ENCODE results near the gene AAMP. TPM values are rescaled to one million over a fixed set of nuclear protein-coding genes. Genes with fewer than 3 reads are reported as not detected.
"Not testable (repeated sequence)": the region's sequence is repeated elsewhere in the genome, so short reads cannot be mapped to it uniquely, and the experiment has no call there.

AAMP gene, protein sequence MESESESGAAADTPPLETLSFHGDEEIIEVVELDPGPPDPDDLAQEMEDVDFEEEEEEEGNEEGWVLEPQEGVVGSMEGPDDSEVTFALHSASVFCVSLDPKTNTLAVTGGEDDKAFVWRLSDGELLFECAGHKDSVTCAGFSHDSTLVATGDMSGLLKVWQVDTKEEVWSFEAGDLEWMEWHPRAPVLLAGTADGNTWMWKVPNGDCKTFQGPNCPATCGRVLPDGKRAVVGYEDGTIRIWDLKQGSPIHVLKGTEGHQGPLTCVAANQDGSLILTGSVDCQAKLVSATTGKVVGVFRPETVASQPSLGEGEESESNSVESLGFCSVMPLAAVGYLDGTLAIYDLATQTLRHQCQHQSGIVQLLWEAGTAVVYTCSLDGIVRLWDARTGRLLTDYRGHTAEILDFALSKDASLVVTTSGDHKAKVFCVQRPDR
- total RNA-seq (100 to 1,000 TPM in 1 of 2 donors, 10 to 100 TPM in 1; 82.1 to 104 TPM), polyA plus RNA-seq (ENCODE audit: insufficient read length in 2 of 2) (100 to 1,000 TPM; 123 to 128 TPM)
- long read RNA-seq, donor 1, transcript AAMP-202 (10 exons, 1,761 nt): minor isoform, 5 of 292 reads
- long read RNA-seq, donor 1, transcript AAMP-201 (11 exons, 1,886 nt): major isoform, 35 of 292 reads
- long read RNA-seq, donor 1, partial matches to known transcripts: 84 of 292 reads
- long read RNA-seq, donor 1, other reads (novel, unspliced or antisense): 162 of 292 reads
- long read RNA-seq, donor 2, transcript AAMP-201 (11 exons, 1,886 nt): major isoform, 12 of 18 reads
- long read RNA-seq, donor 2, partial matches to known transcripts: 0 of 18 reads
- long read RNA-seq, donor 2, other reads (novel, unspliced or antisense): 0 of 18 reads
- long read RNA-seq, donor 3, transcript AAMP-201 (11 exons, 1,886 nt): major isoform, 17 of 28 reads
- long read RNA-seq, donor 3, partial matches to known transcripts: 0 of 28 reads
- long read RNA-seq, donor 3, other reads (novel, unspliced or antisense): 0 of 28 reads
- long read RNA-seq, donor 4, transcript AAMP-201 (11 exons, 1,886 nt): major isoform, 43 of 52 reads
- long read RNA-seq, donor 4, partial matches to known transcripts: 0 of 52 reads
- long read RNA-seq, donor 4, other reads (novel, unspliced or antisense): 0 of 52 reads

DNA sequence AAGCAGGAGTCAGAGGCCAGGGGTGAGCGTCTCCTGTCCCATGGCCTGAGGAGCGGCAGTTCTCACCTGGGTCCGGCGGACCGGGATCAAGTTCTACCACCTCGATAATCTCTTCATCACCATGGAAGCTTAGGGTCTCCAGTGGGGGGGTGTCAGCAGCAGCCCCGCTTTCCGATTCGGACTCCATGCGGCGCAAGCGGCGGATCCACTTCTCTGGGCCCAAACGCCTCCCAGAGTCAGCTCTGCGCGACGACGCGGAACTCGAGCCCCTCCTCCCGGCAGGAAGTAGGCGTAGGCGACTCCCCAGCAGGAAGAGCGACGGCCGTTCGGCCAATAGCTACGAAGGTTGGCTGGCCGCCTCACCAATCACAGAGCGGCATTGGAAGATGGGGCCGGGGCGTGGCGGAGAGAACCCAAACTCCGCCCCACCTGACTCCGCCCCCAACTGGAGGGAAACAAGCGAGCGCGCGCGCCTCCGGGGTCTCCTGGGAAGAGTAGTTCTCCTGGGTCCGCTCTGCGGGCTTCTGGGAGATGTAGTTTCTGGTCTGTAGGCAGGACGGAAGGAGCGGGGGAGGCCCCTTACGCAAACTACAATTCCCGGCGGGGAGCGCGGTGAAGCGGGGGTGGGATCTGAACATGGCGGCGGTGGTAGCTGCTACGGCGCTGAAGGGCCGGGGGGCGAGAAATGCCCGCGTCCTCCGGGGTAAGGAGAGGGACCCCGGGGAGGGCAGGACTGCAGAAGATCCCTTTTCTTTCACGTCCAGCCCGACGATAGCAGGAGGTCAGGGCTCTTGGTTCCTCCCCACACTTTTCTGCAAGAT, at the start of gene AAMP, which contains the start of gene PNKD:
Gene AAMP (minus strand): TSS at position 238 of the 821 bp plus-strand sequence. CDS start 51 bp downstream, at position 187.
Gene PNKD (plus strand): TSS at position 620 of the 821 bp plus-strand sequence. CDS start 17 bp downstream, at position 637.
- no peaks in the 10 kb centered on the region for H3K9me3 ChIP-seq (ENCODE audit: control insufficient read depth, insufficient read depth, low read length)
- peak within 1 kb of the TSS; percentile 92 for H3K27ac ChIP-seq (ENCODE audit: low read depth, low read length)
- peak within 1 kb of the TSS; percentile 98 for H3K4me3 ChIP-seq (ENCODE audit: low read depth, low read length)
- no peaks in the 10 kb centered on the region for H3K27me3 ChIP-seq (ENCODE audit: control insufficient read depth, insufficient read depth, low read length)
- DNase-seq (ENCODE audit: low read depth in 4 of 6, low spot score in 6 of 6): peak; percentile 99 to 100 (median 100)
- WGBS (ENCODE audit: insufficient coverage): 0% methylated on average over 58 of the region's 64 CpGs
- peaks cover 32% of the 10 kb centered on the region for H3K4me1 ChIP-seq (ENCODE audit: control insufficient read depth, insufficient read depth, low read length)
- H3K36me3 ChIP-seq (ENCODE audit: control insufficient read depth, insufficient read depth, low read length): peaks cover 49% of the 10 kb centered on the region

GRCh38 chr2:218318241-218318640, 48.3 kb upstream of the AAMP start:
- 90% methylated on average over 7 of the region's 7 CpGs for WGBS (ENCODE audit: insufficient coverage)

GRCh38 chr2:218317835-218318234, 47.9 kb upstream of the AAMP start:
- Histone ChIP-seq H3K4me3 (ENCODE audit: low read depth, low read length) (no peak overlapping the region), H3K27ac (ENCODE audit: low read depth, low read length) (no peak overlapping the region), H3K4me1 (ENCODE audit: control insufficient read depth, insufficient read depth, low read length) (peaks cover 7% of the 10 kb centered on the region), H3K9me3 (ENCODE audit: control insufficient read depth, insufficient read depth, low read length) (no peaks in the 10 kb centered on the region), H3K36me3 (ENCODE audit: control insufficient read depth, insufficient read depth, low read length) (peaks cover 4% of the 10 kb centered on the region), H3K27me3 (ENCODE audit: control insufficient read depth, insufficient read depth, low read length) (no peaks in the 10 kb centered on the region)
- WGBS (ENCODE audit: insufficient coverage): 90% methylated on average over 4 of the region's 4 CpGs
- no peak for DNase-seq (ENCODE audit: low read depth in 4 of 6, low spot score in 6 of 6)

More at GRCh38 chr2:218318241-218318640, 48.3 kb upstream of the AAMP start:
- Histone ChIP-seq H3K4me3 (ENCODE audit: low read depth, low read length) (no peak overlapping the region), H3K27me3 (ENCODE audit: control insufficient read depth, insufficient read depth, low read length) (no peaks in the 10 kb centered on the region), H3K4me1 (ENCODE audit: control insufficient read depth, insufficient read depth, low read length) (peaks cover 7% of the 10 kb centered on the region), H3K27ac (ENCODE audit: low read depth, low read length) (no peak overlapping the region), H3K36me3 (ENCODE audit: control insufficient read depth, insufficient read depth, low read length) (peaks cover 4% of the 10 kb centered on the region), H3K9me3 (ENCODE audit: control insufficient read depth, insufficient read depth, low read length) (no peaks in the 10 kb centered on the region)
- no peak for DNase-seq (ENCODE audit: low read depth in 4 of 6, low spot score in 6 of 6)

DNA sequence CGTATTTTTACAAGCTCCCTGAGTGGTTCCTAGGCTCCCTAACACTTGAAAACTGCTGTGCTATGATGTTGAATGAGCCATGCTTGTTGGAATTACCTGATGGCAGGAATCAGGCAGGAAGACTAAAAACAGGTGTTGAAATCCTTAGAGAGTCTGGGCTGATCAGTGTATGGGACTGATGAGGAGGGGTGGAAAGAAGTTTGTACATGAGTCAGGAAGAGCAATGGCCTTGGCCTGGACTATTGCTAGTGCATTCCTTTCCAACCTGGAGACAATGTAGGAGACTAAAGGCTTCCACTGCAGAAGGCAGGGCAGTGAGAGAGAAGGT, 47.3 kb upstream of the AAMP start:
- Histone ChIP-seq H3K27me3 (ENCODE audit: control insufficient read depth, insufficient read depth, low read length) (no peaks in the 10 kb centered on the region), H3K9me3 (ENCODE audit: control insufficient read depth, insufficient read depth, low read length) (no peaks in the 10 kb centered on the region), H3K4me1 (ENCODE audit: control insufficient read depth, insufficient read depth, low read length) (peaks cover 2% of the 10 kb centered on the region), H3K27ac (ENCODE audit: low read depth, low read length) (no peak overlapping the region), H3K4me3 (ENCODE audit: low read depth, low read length) (no peak overlapping the region), H3K36me3 (ENCODE audit: control insufficient read depth, insufficient read depth, low read length) (peaks cover 4% of the 10 kb centered on the region)
- no peak for DNase-seq (ENCODE audit: low read depth in 4 of 6, low spot score in 6 of 6)
- WGBS (ENCODE audit: insufficient coverage): no CpG with 5 or more reads among the region's 1 CpG

- H3K4me1 ChIP-seq (ENCODE audit: control insufficient read depth, insufficient read depth, low read length): no peaks in the 10 kb centered on the region
- no peaks in the 10 kb centered on the region for H3K9me3 ChIP-seq (ENCODE audit: control insufficient read depth, insufficient read depth, low read length)
- DNase-seq (ENCODE audit: low read depth in 4 of 6, low spot score in 6 of 6): no peak
- peaks cover 4% of the 10 kb centered on the region for H3K36me3 ChIP-seq (ENCODE audit: control insufficient read depth, insufficient read depth, low read length)
- no peak overlapping the region for H3K4me3 ChIP-seq (ENCODE audit: low read depth, low read length)
- no CpG with 5 or more reads among the region's 8 CpGs for WGBS (ENCODE audit: insufficient coverage)
- H3K27ac ChIP-seq (ENCODE audit: low read depth, low read length): no peak overlapping the region
- H3K27me3 ChIP-seq (ENCODE audit: control insufficient read depth, insufficient read depth, low read length): no peaks in the 10 kb centered on the region
Observed at GRCh38 chr2:218315397-218315796, 45.5 kb upstream of the AAMP start.

DNA sequence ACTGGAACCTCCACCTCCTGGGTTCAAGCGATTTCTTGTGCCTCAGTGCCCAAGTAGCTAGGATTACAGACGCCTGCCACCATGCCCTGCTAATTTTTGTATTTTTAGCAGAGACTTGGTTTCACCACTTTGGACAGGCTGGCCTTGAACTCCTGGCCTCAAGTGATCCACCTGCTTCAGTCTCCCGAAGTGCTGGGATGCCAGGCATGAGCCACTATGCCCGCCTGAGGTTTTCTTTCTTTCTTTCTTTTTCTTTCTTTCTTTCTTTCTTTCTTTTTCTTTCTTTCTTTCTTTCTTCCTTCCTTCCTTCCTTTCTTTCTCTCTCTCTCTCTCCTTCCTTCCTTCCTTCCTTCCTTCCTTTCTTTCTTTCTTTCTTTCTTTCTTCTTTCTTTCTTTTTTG, 44.8 kb upstream of the AAMP start:
- 94% methylated on average over 4 of the region's 4 CpGs for WGBS (ENCODE audit: insufficient coverage)
- not testable (repeated sequence) for H3K27me3 ChIP-seq (ENCODE audit: control insufficient read depth, insufficient read depth, low read length); H3K4me3 ChIP-seq (ENCODE audit: low read depth, low read length); DNase-seq (ENCODE audit: low read depth in 4 of 6, low spot score in 6 of 6); H3K36me3 ChIP-seq (ENCODE audit: control insufficient read depth, insufficient read depth, low read length); H3K4me1 ChIP-seq (ENCODE audit: control insufficient read depth, insufficient read depth, low read length); H3K27ac ChIP-seq (ENCODE audit: low read depth, low read length); H3K9me3 ChIP-seq (ENCODE audit: control insufficient read depth, insufficient read depth, low read length)

GRCh38 chr2:218313356-218313755, 43.4 kb upstream of the AAMP start:
- no peak overlapping the region for H3K4me3 ChIP-seq (ENCODE audit: low read depth, low read length)
- no peaks in the 10 kb centered on the region for H3K4me1 ChIP-seq (ENCODE audit: control insufficient read depth, insufficient read depth, low read length)
- no peak overlapping the region for H3K27ac ChIP-seq (ENCODE audit: low read depth, low read length)
- no peaks in the 10 kb centered on the region for H3K9me3 ChIP-seq (ENCODE audit: control insufficient read depth, insufficient read depth, low read length)
- H3K27me3 ChIP-seq (ENCODE audit: control insufficient read depth, insufficient read depth, low read length): no peaks in the 10 kb centered on the region
- DNase-seq (ENCODE audit: low read depth in 4 of 6, low spot score in 6 of 6): no peak
- H3K36me3 ChIP-seq (ENCODE audit: control insufficient read depth, insufficient read depth, low read length): peaks cover 4% of the 10 kb centered on the region
- WGBS (ENCODE audit: insufficient coverage): no CpG with 5 or more reads among the region's 1 CpG

GRCh38 chr2:218312267-218312756, 42.4 kb upstream of the AAMP start:
- no CpG with 5 or more reads among the region's 2 CpGs for WGBS (ENCODE audit: insufficient coverage)
- Histone ChIP-seq H3K4me3 (ENCODE audit: low read depth, low read length) (no peak overlapping the region), H3K27ac (ENCODE audit: low read depth, low read length) (no peak overlapping the region), H3K27me3 (ENCODE audit: control insufficient read depth, insufficient read depth, low read length) (no peaks in the 10 kb centered on the region), H3K9me3 (ENCODE audit: control insufficient read depth, insufficient read depth, low read length) (no peaks in the 10 kb centered on the region), H3K36me3 (ENCODE audit: control insufficient read depth, insufficient read depth, low read length) (no peaks in the 10 kb centered on the region), H3K4me1 (ENCODE audit: control insufficient read depth, insufficient read depth, low read length) (no peaks in the 10 kb centered on the region)
- no peak for DNase-seq (ENCODE audit: low read depth in 4 of 6, low spot score in 6 of 6)
